Gastroesophageal sphincter (tissue), 4 donors: ENCODE data around the gene BAG5. TPM values are rescaled to one million over a fixed set of nuclear protein-coding genes. Genes with fewer than 3 reads are reported as not detected.

Experiments used
- ATAC-seq: fragments of 150-250 bp; one replicate; pipeline ENCODE4 v1.9.1; 2016; ENCODE audit warnings: mild to moderate bottlenecking, moderate library complexity
- H3K27ac ChIP-seq, 4 donors: fragments of 200-600 bp; sonication (generic) in 3 of 4; 1 replicate in 3 of 4; 2 replicates in 1 of 4; pipeline ENCODE4 v1.5.1; 2016 to 2019
- H3K27me3 ChIP-seq: fragments of 200-600 bp; sonication (generic); one replicate; pipeline ENCODE4 v1.5.1; 2019
- H3K36me3 ChIP-seq, 2 donors: fragments of 200-600 bp; sonication (generic); one replicate each; pipeline ENCODE4 v1.5.1; 2019; ENCODE audit warnings: control low read depth in 1 of 2
- H3K4me1 ChIP-seq, 3 donors: fragments of 200-600 bp; sonication (generic); 1 replicate in 2 of 3; 2 replicates in 1 of 3; pipeline ENCODE4 v1.5.1; 2016 to 2019; ENCODE audit warnings: control low read depth in 2 of 3
- H3K4me3 ChIP-seq, 2 donors: fragments of 200-600 bp; sonication (generic); one replicate each; pipeline ENCODE4 v1.5.1; 2019; ENCODE audit warnings: mild to moderate bottlenecking in 1 of 2, moderate library complexity in 1 of 2
- H3K9me3 ChIP-seq, 3 donors: fragments of 200-600 bp; sonication (generic); one replicate each; pipeline ENCODE4 v1.5.1; 2017 to 2019; ENCODE audit warnings: control low read depth in 2 of 3
- EP300 ChIP-seq: sonication (generic); formaldehyde crosslinking; IDR thresholded peaks from one replicate; pipeline ENCODE4 v1.6.1; 2017; ENCODE audit warnings: antibody characterized with exemption, mild to moderate bottlenecking
- POLR2A ChIP-seq, 2 donors: fragments of 450-650 bp; IDR thresholded peaks; one replicate each; pipeline ENCODE4 v1.6.1; 2017; ENCODE audit warnings: antibody characterized with exemption in 2 of 2, mild to moderate bottlenecking in 2 of 2, moderate library complexity in 1 of 2
- POLR2AphosphoS5 ChIP-seq: sonication (generic); formaldehyde crosslinking; IDR thresholded peaks from one replicate; pipeline ENCODE4 v1.6.1; 2017; ENCODE audit warnings: antibody characterized with exemption
- WGBS, 2 donors: methylation state at CpG; one replicate each; pipeline ENCODE4 v1.1.5; 2018; ENCODE audit warnings: low coverage in 1 of 2; 5-methylcytosine and 5-hydroxymethylcytosine counted together
- total RNA-seq, 4 donors: library from RNA; depleted of rRNA; stranded (reverse); fragments of >200 nt; gene quantifications; one replicate each; pipeline ENCODE4 v1.1.0, GENCODE V29; 2016
- TF ChIP-seq, protein P1 (sequence below), 4 experiments: fragments of 200-600 bp in 2 of 4; fragments of 450-650 bp in 2 of 4; sonication (generic) in 1 of 4; IDR thresholded peaks; one replicate each; pipeline ENCODE4 v1.5.1; 2017 to 2019; ENCODE audit warnings: antibody characterized with exemption in 4 of 4, mild to moderate bottlenecking in 2 of 4, moderate library complexity in 2 of 4

Gene BAG5
- total RNA-seq, 4 donors from 2014 or later = 31.1 to 41.3 (median 38.5) TPM

DNA sequence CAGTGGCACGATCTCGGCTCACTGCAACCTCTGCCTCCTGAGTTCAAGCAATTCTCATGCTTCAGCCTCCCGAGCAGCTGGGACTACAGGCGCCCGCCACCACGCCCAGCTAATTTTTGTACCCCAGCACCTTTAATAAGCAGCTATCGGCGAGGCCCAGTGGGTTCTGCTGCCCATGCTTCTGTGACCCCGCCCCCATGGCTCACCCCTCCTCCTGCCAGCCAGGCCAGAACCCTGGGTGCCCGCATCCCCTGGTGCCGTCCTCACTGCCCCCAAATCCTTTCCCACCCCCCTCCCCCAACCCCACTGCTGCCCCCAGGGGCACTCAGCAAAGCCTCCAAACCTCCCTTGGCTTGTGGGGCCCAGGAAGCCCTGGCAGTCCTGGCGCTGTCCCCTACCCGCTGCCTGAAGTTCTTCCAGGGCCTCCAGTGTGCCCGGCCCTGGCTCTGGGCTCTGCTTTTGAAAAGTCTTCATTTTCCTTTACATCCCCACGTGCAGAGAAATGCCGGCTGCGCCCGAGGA lies 14.5 kb downstream of the BAG5 start:
- Histone ChIP-seq H3K4me3 (no peak overlapping the region), H3K36me3 (no peaks in the 10 kb centered on the region), H3K4me1 (peaks cover 15 to 100% (median 70%) of the 10 kb centered on the region in 3 donors), H3K27me3 (no peaks in the 10 kb centered on the region), H3K9me3 (no peaks in the 10 kb centered on the region), H3K27ac (peak overlapping the region in 3 of 4 donors; percentile 92 to 99 (median 96))
- 75 to 89% methylated on average over 4 to 9 of the region's 18 CpGs for WGBS, 2 donors
- TF ChIP-seq, protein P1, sequence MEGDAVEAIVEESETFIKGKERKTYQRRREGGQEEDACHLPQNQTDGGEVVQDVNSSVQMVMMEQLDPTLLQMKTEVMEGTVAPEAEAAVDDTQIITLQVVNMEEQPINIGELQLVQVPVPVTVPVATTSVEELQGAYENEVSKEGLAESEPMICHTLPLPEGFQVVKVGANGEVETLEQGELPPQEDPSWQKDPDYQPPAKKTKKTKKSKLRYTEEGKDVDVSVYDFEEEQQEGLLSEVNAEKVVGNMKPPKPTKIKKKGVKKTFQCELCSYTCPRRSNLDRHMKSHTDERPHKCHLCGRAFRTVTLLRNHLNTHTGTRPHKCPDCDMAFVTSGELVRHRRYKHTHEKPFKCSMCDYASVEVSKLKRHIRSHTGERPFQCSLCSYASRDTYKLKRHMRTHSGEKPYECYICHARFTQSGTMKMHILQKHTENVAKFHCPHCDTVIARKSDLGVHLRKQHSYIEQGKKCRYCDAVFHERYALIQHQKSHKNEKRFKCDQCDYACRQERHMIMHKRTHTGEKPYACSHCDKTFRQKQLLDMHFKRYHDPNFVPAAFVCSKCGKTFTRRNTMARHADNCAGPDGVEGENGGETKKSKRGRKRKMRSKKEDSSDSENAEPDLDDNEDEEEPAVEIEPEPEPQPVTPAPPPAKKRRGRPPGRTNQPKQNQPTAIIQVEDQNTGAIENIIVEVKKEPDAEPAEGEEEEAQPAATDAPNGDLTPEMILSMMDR (IDR thresholded peaks at IDR 0.05) = no peak
- TF ChIP-seq POLR2AphosphoS5 (no peak), POLR2A (IDR thresholded peaks at IDR 0.05) (no peak), EP300 (no peak)
- no peak for ATAC-seq

DNA sequence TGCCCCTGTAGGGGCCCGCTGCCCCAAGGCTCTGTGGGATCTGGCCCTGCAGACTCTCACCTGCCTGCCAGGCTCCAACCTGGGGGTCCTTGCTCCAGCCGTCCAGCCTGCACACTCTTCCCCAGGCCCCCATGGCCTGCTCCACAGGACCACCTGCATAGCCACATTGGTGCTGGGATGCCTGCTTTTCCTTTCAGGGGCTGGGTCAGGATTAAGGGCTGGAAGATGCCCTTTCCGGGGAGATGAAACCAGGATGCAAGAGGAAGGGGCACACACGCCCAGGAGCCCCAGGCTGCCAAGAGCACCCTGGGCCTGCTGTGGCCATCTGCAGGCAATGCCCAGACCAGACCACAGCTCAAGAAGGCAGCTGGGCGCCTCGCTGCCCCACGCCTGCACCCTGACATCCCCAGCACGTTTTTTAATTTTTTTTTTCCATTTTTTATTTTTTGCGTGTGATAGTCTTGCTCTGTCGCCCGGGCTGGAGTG lies 15.0 kb downstream of the BAG5 start:
- WGBS, 2 donors = 73 to 80% methylated on average over 1 to 7 of the region's 11 CpGs

DNA sequence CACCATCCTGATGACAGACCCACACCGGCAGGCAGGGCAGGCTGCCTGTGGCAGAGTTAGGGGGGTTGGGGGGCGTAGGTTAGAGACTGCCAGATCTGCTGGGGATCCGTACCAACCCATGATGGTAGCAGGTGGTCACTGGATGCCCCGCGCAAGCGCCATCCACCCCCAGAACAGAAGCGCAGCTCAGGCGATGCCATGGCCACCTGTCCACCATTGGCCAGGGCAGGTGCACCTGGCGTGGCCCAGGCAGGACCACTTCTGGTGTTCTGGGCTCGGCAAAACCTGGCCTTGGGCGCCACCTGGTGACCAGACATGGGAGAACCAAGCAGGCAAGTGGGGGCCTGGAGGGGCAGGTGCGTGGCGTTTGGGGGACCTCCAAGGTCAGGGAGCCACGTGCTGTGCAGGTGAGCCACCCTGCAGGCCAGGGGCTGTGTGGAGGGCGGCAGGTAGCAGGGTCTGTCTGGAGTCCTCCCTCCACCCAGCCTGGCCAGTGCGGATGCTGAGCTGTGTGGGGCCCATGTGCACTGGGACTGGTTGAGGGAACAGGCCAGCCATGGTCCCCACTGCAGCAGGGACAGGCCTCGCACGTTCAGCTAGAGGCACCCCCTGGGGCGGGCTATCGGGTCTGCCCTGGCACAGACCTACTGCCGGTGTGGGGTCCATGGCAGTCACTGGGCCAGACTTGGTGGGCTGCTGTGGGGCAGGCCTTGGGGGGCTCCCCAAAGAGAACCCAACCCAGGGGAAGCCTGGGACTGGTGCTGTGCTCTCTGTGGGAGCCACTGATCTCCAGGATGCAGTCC lies 15.6 kb downstream of the BAG5 start:
- ATAC-seq = no peak
- no peak overlapping the region for H3K4me3 ChIP-seq
- H3K4me1 ChIP-seq = peaks cover 21 to 100% (median 71%) of the 10 kb centered on the region in 3 donors
- no peaks in the 10 kb centered on the region for H3K9me3 ChIP-seq
- 16% methylated on average over 8 of the region's 21 CpGs; no CpG with 5 or more reads in 1 of the 2 donors for WGBS, 2 donors
- H3K27me3 ChIP-seq = no peaks in the 10 kb centered on the region
- TF ChIP-seq, protein P1 (IDR thresholded peaks at IDR 0.05) = peak in 3 of 4 experiments; percentile 87 to 95 (median 88)
- TF ChIP-seq EP300 = no peak
- H3K36me3 ChIP-seq = no peaks in the 10 kb centered on the region
- H3K27ac ChIP-seq = peak overlapping the region in 3 of 4 donors; percentile 91 to 96 (median 92)

More for the DNA sequence above, 15.0 kb downstream of the BAG5 start:
- H3K4me1 ChIP-seq = peaks cover 17 to 100% (median 71%) of the 10 kb centered on the region in 3 donors
- H3K36me3 ChIP-seq = no peaks in the 10 kb centered on the region
- no peak for TF ChIP-seq EP300
- TF ChIP-seq, protein P1 (IDR thresholded peaks at IDR 0.05) = no peak
- TF ChIP-seq POLR2AphosphoS5 = no peak
- TF ChIP-seq POLR2A (IDR thresholded peaks at IDR 0.05) = no peak
- H3K9me3 ChIP-seq = no peaks in the 10 kb centered on the region
- no peak for ATAC-seq
- peak overlapping the region in 3 of 4 donors; percentile 91 to 96 (median 92) for H3K27ac ChIP-seq
- no peaks in the 10 kb centered on the region for H3K27me3 ChIP-seq
- no peak overlapping the region for H3K4me3 ChIP-seq

DNA sequence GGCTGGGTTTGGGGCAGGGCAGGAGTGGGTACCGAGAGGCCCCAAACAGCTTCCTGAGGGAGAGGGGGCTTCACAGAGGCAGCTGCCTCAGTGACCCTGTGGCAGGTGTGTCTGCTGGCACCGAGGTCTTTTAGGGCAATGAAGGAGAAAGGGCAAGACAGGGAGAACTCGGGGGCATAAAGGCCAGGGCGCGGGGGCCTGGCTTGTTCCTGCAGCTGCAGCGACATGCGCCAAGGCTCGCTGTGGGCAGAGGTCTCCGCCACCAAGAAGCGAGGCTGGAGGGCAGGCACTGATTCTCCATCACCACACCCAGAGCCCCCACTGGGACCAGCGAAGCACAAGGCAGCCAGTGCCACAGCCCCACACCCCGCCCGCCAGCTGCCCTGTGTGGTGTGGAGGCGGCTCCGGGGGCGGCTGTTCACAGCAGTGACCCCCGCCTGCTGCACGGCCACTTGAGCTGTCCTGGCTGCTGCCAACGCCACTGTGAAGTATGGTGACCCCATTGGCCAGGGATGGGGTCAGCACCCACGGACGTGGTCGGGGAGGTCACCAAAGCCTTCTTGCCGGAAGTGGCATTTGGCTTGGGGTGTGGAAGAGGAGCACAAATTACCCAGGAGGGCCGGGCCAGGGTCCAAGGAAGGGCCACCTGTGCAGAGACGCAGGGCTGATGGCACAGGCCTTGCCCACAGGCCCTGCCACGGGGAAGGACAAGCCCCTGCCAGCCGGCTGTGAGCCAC lies 16.4 kb downstream of the BAG5 start:
- ATAC-seq = no peak
- Histone ChIP-seq H3K9me3 (no peaks in the 10 kb centered on the region), H3K27me3 (no peaks in the 10 kb centered on the region), H3K36me3 (no peaks in the 10 kb centered on the region), H3K4me3 (no peak overlapping the region), H3K4me1 (peaks cover 29 to 100% (median 75%) of the 10 kb centered on the region in 3 donors), H3K27ac (peak overlapping the region in 3 of 4 donors; percentile 91 to 96 (median 92))
- TF ChIP-seq POLR2A (IDR thresholded peaks at IDR 0.05) (no peak), EP300 (no peak), POLR2AphosphoS5 (no peak)
- TF ChIP-seq, protein P1 (IDR thresholded peaks at IDR 0.05) = no peak
- 81% methylated on average over 3 of the region's 27 CpGs; no CpG with 5 or more reads in 1 of the 2 donors for WGBS, 2 donors
